ENCODE measurements around the gene TMEM236. TPM values are rescaled to one million over a fixed set of nuclear protein-coding genes. Genes with fewer than 3 reads are reported as not detected.

Gene TMEM236
- total RNA-seq, 2 experiments from 2014 or later: 0.05 to 0.06 TPM

DNA sequence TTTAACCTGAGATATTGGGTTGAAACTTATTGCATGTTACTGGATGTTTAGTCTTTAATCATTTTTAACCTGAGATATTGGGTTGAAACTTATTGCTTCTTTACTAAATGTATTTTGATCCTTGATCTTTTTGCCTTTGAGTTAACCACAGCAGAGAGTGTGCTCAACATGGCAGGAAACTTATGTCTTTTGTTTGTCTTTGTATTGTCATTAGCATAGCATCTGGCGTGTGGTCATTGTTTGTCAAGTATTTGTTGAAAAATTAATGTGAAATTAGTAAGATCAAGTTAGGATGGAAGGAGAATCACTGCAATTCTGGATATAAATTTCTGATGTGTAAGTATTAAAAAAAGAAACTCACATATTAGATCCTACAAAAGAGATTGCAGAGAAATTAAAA lies 65.3 kb downstream of the TMEM236 start:
- Mint-ChIP-seq H3K27me3 (peaks cover 15% of the 10 kb centered on the region), H3K36me3 (ENCODE audit: low read depth) (no peaks in the 10 kb centered on the region), H3K9me3 (no peaks in the 10 kb centered on the region), H3K4me3 (no peak overlapping the region), H3K4me1 (ENCODE audit: low read depth) (no peaks in the 10 kb centered on the region), H3K27ac (no peak overlapping the region)
- H3K4me1 ChIP-seq (ENCODE audit: insufficient read depth, low read length): no peaks in the 10 kb centered on the region
- H3K4me3 ChIP-seq (ENCODE audit: low read length): no peak overlapping the region
- H3K36me3 ChIP-seq (ENCODE audit: insufficient read depth, low read length): no peaks in the 10 kb centered on the region
- CTCF ChIA-PET: no interaction called here
- intact Hi-C loops (cut with DNase I, micrococcal nuclease): no loop called here
- POLR2A ChIA-PET: no interaction called here
- no peak overlapping the region for H3K27ac ChIP-seq (ENCODE audit: low read depth in 1 of 2, low read length in 2 of 2)
- DNase-seq: no peak
- peaks cover 0 to 5% of the 10 kb centered on the region in 2 experiments for H3K27me3 ChIP-seq (ENCODE audit: control insufficient read depth in 1 of 2, insufficient read depth in 2 of 2, low read length in 2 of 2)
- ATAC-seq (ENCODE audit: poor library complexity): no peak
- H3K9me3 ChIP-seq (ENCODE audit: control insufficient read depth in 1 of 2, insufficient read depth in 1 of 2, low read length in 2 of 2): no peaks in the 10 kb centered on the region
- TF ChIP-seq, protein P1, sequence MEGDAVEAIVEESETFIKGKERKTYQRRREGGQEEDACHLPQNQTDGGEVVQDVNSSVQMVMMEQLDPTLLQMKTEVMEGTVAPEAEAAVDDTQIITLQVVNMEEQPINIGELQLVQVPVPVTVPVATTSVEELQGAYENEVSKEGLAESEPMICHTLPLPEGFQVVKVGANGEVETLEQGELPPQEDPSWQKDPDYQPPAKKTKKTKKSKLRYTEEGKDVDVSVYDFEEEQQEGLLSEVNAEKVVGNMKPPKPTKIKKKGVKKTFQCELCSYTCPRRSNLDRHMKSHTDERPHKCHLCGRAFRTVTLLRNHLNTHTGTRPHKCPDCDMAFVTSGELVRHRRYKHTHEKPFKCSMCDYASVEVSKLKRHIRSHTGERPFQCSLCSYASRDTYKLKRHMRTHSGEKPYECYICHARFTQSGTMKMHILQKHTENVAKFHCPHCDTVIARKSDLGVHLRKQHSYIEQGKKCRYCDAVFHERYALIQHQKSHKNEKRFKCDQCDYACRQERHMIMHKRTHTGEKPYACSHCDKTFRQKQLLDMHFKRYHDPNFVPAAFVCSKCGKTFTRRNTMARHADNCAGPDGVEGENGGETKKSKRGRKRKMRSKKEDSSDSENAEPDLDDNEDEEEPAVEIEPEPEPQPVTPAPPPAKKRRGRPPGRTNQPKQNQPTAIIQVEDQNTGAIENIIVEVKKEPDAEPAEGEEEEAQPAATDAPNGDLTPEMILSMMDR (IDR thresholded peaks at IDR 0.05): no peak

DNA sequence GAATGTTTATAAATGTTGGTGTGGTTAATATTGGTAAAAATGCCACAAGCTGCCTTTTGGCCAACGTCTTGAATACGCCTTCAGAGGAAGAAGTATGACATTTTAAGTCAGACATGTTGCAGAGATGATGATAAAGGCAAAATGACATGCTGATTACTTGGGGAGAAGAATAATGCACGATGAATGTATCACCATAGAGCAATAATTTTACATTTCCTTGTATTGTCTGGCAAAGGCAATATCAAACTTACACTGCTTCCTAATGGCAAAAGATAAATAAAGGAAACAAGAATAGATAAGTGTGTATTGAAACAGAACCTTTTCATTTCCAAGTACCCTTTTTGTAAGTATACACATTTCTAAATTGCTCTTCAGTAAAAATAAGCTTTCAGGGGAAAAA lies 65.8 kb downstream of the TMEM236 start:
- H3K36me3 ChIP-seq (ENCODE audit: insufficient read depth, low read length): no peaks in the 10 kb centered on the region
- no peaks in the 10 kb centered on the region for H3K4me1 Mint-ChIP-seq (ENCODE audit: low read depth)
- no peak for DNase-seq
- H3K4me1 ChIP-seq (ENCODE audit: insufficient read depth, low read length): no peaks in the 10 kb centered on the region
- H3K27me3 ChIP-seq (ENCODE audit: control insufficient read depth in 1 of 2, insufficient read depth in 2 of 2, low read length in 2 of 2): peaks cover 0 to 5% of the 10 kb centered on the region in 2 experiments
- no peak overlapping the region for H3K27ac Mint-ChIP-seq
- H3K9me3 ChIP-seq (ENCODE audit: control insufficient read depth in 1 of 2, insufficient read depth in 1 of 2, low read length in 2 of 2): no peaks in the 10 kb centered on the region
- no peak overlapping the region for H3K4me3 ChIP-seq (ENCODE audit: low read length)
- H3K27ac ChIP-seq (ENCODE audit: low read depth in 1 of 2, low read length in 2 of 2): no peak overlapping the region
- CTCF ChIA-PET: no interaction called here
- POLR2A ChIA-PET: no interaction called here
- intact Hi-C loops (cut with DNase I, micrococcal nuclease): no loop called here
- H3K27me3 Mint-ChIP-seq: peaks cover 13% of the 10 kb centered on the region
- no peak for ATAC-seq (ENCODE audit: poor library complexity)
- no peaks in the 10 kb centered on the region for H3K9me3 Mint-ChIP-seq
- TF ChIP-seq, protein P1 (IDR thresholded peaks at IDR 0.05): no peak
- no peaks in the 10 kb centered on the region for H3K36me3 Mint-ChIP-seq (ENCODE audit: low read depth)
- no peak overlapping the region for H3K4me3 Mint-ChIP-seq

DNA sequence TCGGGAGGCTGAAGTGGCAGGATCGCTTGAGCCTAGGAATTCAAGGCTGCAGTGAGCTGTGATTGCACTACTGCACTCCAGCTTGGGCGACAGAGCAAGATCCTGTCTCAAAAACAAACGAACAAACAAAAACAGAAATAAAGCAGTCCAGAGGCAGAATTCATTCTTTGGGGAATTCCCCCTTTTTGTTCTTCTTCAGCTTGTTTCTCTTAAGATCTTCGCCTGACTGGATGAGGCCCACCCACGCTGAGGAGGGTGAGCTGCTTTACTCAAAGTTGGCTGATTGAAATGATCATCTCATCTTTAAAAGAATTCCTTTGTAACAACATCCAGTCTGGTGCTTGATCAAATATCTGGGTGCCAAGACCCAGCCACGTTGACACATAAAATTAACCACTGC lies 67.8 kb downstream of the TMEM236 start:
- ChIA-PET CTCF (no interaction called here), POLR2A (no interaction called here)
- H3K36me3 Mint-ChIP-seq (ENCODE audit: low read depth): no peaks in the 10 kb centered on the region
- no peak for DNase-seq
- Histone ChIP-seq H3K36me3 (ENCODE audit: insufficient read depth, low read length) (no peaks in the 10 kb centered on the region), H3K9me3 (ENCODE audit: control insufficient read depth in 1 of 2, insufficient read depth in 1 of 2, low read length in 2 of 2) (no peaks in the 10 kb centered on the region), H3K27me3 (ENCODE audit: control insufficient read depth in 1 of 2, insufficient read depth in 2 of 2, low read length in 2 of 2) (peaks cover 0 to 5% of the 10 kb centered on the region in 2 experiments), H3K27ac (ENCODE audit: low read depth in 1 of 2, low read length in 2 of 2) (no peak overlapping the region), H3K4me3 (ENCODE audit: low read length) (no peak overlapping the region), H3K4me1 (ENCODE audit: insufficient read depth, low read length) (no peaks in the 10 kb centered on the region)
- H3K27ac Mint-ChIP-seq: no peak overlapping the region
- ATAC-seq (ENCODE audit: poor library complexity): no peak
- H3K4me1 Mint-ChIP-seq (ENCODE audit: low read depth): no peaks in the 10 kb centered on the region
- no peak overlapping the region for H3K4me3 Mint-ChIP-seq
- peaks cover 5% of the 10 kb centered on the region for H3K27me3 Mint-ChIP-seq
- TF ChIP-seq, protein P1 (IDR thresholded peaks at IDR 0.05): no peak
- no peaks in the 10 kb centered on the region for H3K9me3 Mint-ChIP-seq
- intact Hi-C loops (cut with DNase I, micrococcal nuclease): no loop called here

Data from CD4-positive, alpha-beta T cell (primary cell).